Measurements from ENCODE around the gene FOXL3. TPM values are rescaled to one million over a fixed set of nuclear protein-coding genes. Genes with fewer than 3 reads are reported as not detected.

FOXL3 gene
- total and polyA plus RNA-seq, 11 donors = not detected

DNA sequence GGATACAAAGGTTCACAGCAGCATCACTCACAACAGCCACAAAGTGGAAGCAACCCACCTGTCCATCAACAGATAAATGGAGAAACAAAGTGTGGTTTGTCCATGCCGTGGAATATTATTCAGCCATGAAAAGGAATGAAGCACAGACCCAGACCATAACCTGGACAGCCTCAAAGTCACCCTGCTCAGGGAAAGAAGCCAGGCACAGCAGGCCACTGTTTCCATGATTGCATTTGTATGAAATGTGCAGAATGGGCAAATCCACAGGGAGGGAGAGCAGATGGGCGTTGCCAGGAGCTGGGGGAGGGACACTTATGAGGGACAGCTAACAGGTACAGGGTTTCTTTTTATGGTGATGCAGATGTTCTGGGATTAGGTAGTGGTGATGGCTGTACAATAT lies 30.3 kb downstream of the FOXL3 start:
- no peak for TF ChIP-seq CTCF (IDR thresholded peaks at IDR 0.05)
- no peak for TF ChIP-seq POLR2A (IDR thresholded peaks at IDR 0.05)
- DNase-seq = peak in 3 of 5 donors; percentile 5 to 7 (median 6)
- WGBS, 4 donors = 91 to 97% (median 95%) methylated on average over 2 of the region's 2 CpGs
- intact Hi-C loops (cut with DNase I) = loop anchor here in 8 of 10 donors (2.0 to 10.0 kb wide), 8 partner anchors 312 to 555 kb away; partner anchors contain the start of gene GET4 (in 1 of the 8)
- Histone ChIP-seq H3K4me3 (no peak overlapping the region), H3K27ac (no peak overlapping the region), H3K27me3 (peaks cover 0 to 19% (median 0%) of the 10 kb centered on the region in 9 donors), H3K36me3 (no peaks in the 10 kb centered on the region), H3K4me1 (peaks cover 0 to 23% (median 0%) of the 10 kb centered on the region in 12 donors), H3K9me3 (peaks cover 0 to 2% (median 0%) of the 10 kb centered on the region in 12 donors)
- ATAC-seq = no peak

- peak overlapping the region in 3 of 12 donors; percentile 19 to 25 (median 22) for H3K4me3 ChIP-seq
- no peaks in the 10 kb centered on the region for H3K36me3 ChIP-seq
- DNase-seq (peak; percentile 46 to 86 (median 61)), ATAC-seq (peak; percentile 61 to 89 (median 74))
- intact Hi-C loops (cut with DNase I) = loop anchor here (1.0 to 10.0 kb wide), 11 partner anchors 310 to 553 kb away; partner anchors contain the start of gene GET4 (in 1 of the 10)
- TF ChIP-seq CTCF (IDR thresholded peaks at IDR 0.05) (peak; percentile 82 to 99 (median 94)), POLR2A (IDR thresholded peaks at IDR 0.05) (no peak)
- H3K27me3 ChIP-seq = peaks cover 0 to 13% (median 0%) of the 10 kb centered on the region in 9 donors
- WGBS, 4 donors = 9 to 50% (median 10%) methylated on average over 8 to 45 of the region's 45 CpGs
- H3K27ac ChIP-seq = no peak overlapping the region
- H3K9me3 ChIP-seq = peaks cover 0 to 6% (median 0%) of the 10 kb centered on the region in 12 donors
- peaks cover 0 to 23% (median 0%) of the 10 kb centered on the region in 12 donors for H3K4me1 ChIP-seq
Observed at GRCh38 chr7:322111-322671, 32.2 kb downstream of the FOXL3 start.

GRCh38 chr7:322708-323111 lies 32.7 kb downstream of the FOXL3 start:
- Histone ChIP-seq H3K27ac (no peak overlapping the region), H3K4me3 (no peak overlapping the region), H3K9me3 (peaks cover 0 to 6% (median 0%) of the 10 kb centered on the region in 12 donors), H3K27me3 (peaks cover 0 to 11% (median 0%) of the 10 kb centered on the region in 9 donors), H3K36me3 (no peaks in the 10 kb centered on the region), H3K4me1 (peaks cover 0 to 23% (median 0%) of the 10 kb centered on the region in 12 donors)
- intact Hi-C loops (cut with DNase I) = loop anchor here (1.0 to 10.0 kb wide), 11 partner anchors 310 to 552 kb away; partner anchors contain the start of gene GET4 (in 1 of the 10)
- DNase-seq (peak in 3 of 5 donors; percentile 8 to 27 (median 24)), ATAC-seq (no peak)
- TF ChIP-seq POLR2A (IDR thresholded peaks at IDR 0.05) (no peak), CTCF (IDR thresholded peaks at IDR 0.05) (no peak)
- 92 to 100% (median 94%) methylated on average over 4 to 6 of the region's 6 CpGs for WGBS, 4 donors

- WGBS, 4 donors = 71 to 72% (median 71%) methylated on average over 10 of the region's 10 CpGs
- no peak for ATAC-seq
- peaks cover 0 to 6% (median 0%) of the 10 kb centered on the region in 12 donors for H3K9me3 ChIP-seq
- DNase-seq = peak in 2 of 5 donors; percentile 1 to 7
- peaks cover 0 to 23% (median 0%) of the 10 kb centered on the region in 12 donors for H3K4me1 ChIP-seq
- intact Hi-C loops (cut with DNase I) = loop anchor here in 9 of 10 donors (2.0 to 10.0 kb wide), 10 partner anchors 309 to 551 kb away; partner anchors contain the start of gene GET4 (in 1 of the 9)
- no peak overlapping the region for H3K27ac ChIP-seq
- no peaks in the 10 kb centered on the region for H3K36me3 ChIP-seq
- H3K4me3 ChIP-seq = no peak overlapping the region
- peaks cover 0 to 6% (median 0%) of the 10 kb centered on the region in 9 donors for H3K27me3 ChIP-seq
- TF ChIP-seq POLR2A (IDR thresholded peaks at IDR 0.05) = no peak
- no peak for TF ChIP-seq CTCF (IDR thresholded peaks at IDR 0.05)
Observed at GRCh38 chr7:323410-323809, 33.4 kb downstream of the FOXL3 start.
